GM21619 (cell line): ENCODE data around the gene RPS19BP1.

ENCODE experiments used
- ATAC-seq: cut with Tn5 transposase; IDR thresholded peaks from one replicate; pipeline ENCODE4 v1.9.1; 2021; ENCODE audit not compliant: unreplicated experiment

RPS19BP1 gene

DNA sequence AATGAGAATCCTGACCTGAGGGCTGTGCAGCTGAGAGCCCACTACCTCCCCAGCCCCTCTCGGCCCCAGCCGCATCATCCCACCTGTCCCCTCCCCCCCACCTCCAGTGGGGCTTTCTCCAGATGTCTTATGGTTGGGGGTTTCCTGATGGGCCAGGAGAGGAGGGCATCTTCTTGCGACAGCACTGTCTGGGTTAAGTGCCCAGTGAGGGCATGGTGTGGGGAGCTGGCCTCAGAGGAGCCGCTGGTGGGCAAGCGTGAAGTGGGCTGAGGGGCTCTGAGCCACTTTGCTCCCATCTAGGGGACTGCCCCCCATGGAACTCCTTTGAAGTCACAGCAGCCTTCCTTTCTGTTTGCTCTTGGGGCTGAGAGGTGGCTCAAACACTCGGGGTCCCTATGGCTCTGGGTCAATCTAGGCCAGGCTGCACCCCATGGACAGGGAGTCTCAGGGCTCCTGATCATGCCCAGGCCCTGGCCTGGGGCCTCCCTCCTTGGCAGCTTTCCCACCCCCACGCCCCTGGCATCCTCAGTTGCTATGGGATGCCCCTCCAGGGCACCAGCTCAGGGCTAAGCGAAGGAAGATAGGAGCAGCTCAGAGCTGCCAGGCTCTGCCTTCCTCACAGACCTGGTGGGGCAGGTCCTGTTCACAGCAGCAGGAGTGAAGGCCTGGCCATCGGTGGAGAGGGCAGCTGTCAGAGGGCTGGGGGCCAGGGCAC lies 41.4 kb downstream of the RPS19BP1 start:
- ATAC-seq, result no peak

DNA sequence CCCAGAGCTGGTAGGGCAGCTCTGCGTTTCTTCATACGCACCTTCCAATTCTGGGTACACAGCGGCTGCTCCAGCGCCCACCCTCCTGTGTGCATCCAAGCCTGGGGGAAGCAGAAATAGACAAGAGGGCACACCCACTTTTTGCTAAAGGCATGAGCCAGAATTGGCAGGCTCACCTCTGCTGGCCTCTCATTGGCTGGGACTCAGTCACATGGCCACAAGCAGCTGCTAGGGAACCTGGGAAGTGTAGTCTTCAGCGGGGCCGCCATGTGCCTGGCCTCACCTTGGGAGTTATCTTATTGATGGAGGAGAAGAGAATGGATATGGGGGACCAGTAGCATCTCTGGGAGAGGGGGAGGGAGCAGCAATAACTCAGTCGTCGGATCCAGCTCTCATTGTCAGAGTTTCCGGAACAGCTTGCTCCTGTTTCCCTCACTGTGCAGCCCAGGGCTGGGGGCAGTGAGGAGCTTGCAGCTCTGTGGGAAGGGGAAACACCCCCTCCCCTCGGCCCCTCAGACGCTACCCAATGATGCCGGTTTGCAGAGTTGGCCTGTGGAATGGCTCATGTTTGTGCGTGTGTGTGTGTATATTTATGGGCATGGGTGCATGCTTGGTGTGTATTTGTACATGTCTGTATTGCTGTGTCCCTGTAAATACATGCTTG lies 42.3 kb downstream of the RPS19BP1 start:
- ATAC-seq, result no peak

DNA sequence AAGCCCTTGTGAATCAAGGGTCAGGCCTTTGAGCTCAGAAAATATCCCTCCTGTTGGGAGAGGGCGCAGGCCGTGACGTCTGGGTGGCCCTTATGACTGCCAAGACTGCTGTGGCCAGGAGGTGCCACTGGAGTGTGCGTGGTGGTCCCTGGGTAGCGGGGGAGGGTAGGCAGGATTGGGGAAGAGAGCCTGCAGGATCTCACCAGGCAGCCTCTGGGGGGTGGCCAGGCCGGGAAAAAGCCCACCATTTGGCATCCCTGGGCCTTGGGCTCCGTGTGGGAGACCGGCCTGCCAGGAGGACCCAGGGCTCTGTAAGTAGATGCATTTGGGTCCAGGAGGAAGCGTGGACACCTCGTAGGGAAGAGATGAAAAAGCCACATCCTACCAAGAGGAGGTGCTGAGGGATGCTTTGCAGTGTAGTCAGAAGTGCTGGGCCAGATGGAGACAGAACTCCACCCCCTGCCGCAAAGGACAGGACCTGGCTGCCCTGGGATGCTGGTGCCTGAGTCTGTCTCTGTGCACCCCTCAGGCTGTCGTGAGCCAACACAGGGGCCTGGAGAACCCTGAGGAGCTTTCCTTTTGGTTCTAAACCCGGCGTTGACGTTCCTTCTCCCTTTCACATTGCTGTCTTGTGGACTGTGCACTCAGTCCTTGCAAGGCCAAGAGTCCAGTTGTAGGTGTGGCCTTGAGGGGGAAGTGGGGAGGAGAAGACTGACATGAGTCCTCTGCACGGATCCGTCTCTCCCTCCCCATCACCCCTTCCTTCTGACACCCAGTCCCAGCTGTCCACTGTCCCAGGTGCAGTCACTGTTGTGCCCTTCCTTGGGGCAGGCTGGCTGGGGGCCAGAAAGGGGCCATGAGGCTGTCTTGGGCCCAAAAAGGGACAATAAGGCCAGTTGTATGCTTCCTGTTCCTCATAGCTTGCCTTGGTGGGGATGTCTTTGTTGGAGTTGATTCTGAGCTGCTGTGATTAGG lies 43.2 kb downstream of the RPS19BP1 start:
- ATAC-seq, result no peak

DNA sequence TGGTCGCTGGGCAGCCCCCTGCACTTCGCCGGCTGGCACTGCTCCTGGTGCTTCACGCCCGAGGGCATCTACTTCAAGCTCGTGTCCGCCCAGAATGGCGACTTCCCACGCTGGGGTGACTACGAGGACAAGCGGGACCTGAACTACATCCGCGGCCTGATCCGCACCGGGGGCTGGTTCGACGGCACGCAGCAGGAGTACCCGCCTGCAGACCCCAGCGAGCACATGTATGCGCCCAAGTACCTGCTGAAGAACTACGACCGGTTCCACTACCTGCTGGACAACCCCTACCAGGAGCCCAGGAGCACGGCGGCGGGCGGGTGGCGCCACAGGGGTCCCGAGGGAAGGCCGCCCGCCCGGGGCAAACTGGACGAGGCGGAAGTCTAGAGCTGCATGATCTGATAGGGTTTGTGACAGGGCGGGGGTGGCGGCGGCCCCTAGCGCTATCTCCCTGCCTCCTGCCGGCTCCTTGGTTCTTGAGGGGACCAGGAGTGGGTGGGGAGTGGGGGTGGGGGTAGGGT lies 43.9 kb downstream of the RPS19BP1 start:
- no peak for ATAC-seq

DNA sequence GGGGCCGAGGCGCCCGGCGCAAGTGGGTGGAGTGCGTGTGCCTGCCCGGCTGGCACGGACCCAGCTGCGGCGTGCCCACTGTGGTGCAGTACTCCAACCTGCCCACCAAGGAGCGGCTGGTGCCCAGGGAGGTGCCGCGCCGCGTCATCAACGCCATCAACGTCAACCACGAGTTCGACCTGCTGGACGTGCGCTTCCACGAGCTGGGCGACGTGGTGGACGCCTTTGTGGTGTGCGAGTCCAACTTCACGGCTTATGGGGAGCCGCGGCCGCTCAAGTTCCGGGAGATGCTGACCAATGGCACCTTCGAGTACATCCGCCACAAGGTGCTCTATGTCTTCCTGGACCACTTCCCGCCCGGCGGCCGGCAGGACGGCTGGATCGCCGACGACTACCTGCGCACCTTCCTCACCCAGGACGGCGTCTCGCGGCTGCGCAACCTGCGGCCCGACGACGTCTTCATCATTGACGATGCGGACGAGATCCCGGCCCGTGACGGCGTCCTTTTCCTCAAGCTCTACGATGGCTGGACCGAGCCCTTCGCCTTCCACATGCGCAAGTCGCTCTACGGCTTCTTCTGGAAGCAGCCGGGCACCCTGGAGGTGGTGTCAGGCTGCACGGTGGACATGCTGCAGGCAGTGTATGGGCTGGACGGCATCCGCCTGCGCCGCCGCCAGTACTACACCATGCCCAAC lies 44.6 kb downstream of the RPS19BP1 start:
- no peak for ATAC-seq

DNA sequence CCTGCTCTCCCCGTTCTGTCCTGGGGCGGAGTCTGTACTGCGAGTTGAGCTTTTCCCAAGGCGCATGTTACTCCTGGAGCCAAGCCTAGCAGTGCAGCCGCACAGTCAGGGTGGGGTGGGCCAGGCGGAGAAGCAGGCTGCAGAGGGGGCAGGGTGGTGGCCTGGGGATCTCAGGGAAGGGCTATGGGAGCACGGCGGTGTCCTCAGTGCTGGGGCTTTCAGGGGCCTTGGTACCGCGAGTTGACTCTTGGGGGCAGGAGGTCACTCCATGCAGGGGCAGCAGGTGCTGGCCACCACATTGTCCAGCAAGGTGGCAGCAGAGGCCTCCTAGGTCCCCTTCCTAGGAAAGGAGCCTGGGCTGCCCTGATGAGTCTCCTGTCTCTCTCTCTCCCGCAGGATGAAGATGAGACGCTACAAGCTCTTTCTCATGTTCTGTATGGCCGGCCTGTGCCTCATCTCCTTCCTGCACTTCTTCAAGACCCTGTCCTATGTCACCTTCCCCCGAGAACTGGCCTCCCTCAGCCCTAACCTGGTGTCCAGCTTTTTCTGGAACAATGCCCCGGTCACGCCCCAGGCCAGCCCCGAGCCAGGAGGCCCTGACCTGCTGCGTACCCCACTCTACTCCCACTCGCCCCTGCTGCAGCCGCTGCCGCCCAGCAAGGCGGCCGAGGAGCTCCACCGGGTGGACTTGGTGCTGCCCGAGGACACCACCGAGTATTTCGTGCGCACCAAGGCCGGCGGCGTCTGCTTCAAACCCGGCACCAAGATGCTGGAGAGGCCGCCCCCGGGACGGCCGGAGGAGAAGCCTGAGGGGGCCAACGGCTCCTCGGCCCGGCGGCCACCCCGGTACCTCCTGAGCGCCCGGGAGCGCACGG lies 45.4 kb downstream of the RPS19BP1 start:
- no peak for ATAC-seq

DNA sequence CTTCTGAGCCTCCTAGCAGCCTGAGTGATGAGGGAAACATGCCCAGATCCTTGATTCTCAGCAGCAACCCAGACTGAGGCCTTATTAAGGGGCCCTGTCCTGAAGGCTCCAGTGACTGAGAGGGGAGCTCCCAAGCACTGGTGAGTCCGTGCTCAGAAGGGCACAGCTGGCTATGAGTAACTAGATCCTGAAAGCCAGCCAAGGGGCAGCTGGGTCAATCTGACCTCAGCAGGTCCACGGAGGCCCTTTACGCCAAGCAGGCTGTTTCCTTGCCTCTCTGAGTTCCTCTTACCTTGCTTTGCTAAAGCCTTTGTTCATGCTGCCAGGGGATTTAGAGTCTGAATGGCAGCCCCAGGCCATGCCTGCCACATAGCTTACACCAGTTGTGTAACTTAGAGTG lies 49.8 kb downstream of the RPS19BP1 start:
- ATAC-seq, result no peak

DNA sequence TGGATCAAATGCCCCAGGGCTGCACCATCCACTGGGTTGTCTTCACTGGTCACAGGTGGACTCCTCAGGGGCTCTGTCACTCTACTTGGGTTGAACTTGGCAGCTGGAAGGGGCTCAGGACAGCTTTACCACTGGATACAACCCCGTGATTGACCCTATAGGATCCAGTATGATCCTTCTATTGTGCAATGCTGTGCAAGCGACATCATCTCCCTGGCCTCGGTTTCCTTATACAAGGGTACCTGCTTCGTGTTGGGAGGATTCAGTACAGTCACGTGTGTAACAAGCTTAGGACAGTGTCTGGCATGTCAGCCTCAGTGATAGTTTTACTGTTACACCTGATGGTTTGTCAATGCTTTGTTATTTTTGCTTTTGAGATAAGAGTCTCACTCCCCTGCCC lies 51.0 kb downstream of the RPS19BP1 start:
- ATAC-seq, result no peak

DNA sequence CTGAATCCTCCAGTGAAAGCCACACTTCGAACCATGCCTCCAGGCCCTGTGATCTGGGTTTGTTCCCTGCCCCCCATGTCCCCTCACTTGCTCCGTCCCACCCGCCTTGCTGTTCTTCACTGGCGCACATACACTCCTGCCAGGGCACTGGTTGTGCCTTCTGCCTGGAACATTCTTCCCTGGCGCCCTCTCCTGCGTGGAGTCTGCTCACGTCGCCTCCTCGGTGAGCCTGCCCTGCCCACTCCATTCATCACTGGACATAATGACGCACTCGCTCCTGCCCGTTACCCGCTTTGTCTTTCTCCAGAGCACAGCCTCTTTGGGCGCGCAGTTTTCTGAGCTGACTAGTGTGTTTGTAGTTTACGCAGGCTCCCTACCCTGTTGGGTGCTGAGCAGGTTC lies 51.5 kb downstream of the RPS19BP1 start:
- no peak for ATAC-seq

DNA sequence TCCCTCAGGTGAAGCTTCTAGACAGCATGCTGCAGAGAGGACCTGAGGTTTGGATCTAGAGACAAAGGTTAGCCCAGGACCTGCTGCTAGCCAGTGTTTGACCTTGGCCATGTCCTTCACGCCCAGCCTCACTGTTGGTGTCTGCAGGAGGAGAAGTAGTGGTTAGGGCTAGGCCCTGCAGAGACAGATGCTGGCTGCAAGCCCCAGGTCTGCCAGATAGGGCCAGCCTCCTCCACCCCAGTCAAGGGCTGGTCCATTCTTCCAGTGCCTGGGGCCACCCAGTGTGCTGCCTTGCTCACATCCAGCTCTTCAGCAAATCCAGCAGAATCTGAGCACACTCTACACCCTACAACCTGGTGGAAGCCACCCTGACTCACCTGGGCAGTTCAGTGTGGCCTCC lies 52.0 kb downstream of the RPS19BP1 start:
- ATAC-seq, result no peak

DNA sequence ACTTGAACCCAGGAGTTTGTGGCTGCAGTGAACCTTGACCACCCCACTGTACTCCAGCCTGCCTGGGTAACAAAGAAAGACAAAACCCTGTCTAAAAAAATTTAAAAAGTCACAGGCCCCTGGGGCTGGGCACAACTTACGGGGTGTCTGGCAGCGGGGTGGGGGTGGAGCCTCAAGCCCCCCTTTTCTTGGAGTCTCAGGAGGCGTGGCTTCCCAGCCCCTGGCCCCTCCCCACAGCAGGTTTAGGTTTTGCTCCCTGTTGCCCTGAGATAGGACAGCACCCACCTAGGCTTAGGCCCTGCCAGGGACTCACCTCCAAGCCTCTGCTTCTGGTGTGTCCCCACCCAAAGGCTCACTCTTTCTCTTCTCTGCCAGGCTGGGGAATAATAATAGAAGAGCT lies 53.3 kb downstream of the RPS19BP1 start:
- no peak for ATAC-seq
